ENCODE measurements around the gene ADGRA1.

DNA sequence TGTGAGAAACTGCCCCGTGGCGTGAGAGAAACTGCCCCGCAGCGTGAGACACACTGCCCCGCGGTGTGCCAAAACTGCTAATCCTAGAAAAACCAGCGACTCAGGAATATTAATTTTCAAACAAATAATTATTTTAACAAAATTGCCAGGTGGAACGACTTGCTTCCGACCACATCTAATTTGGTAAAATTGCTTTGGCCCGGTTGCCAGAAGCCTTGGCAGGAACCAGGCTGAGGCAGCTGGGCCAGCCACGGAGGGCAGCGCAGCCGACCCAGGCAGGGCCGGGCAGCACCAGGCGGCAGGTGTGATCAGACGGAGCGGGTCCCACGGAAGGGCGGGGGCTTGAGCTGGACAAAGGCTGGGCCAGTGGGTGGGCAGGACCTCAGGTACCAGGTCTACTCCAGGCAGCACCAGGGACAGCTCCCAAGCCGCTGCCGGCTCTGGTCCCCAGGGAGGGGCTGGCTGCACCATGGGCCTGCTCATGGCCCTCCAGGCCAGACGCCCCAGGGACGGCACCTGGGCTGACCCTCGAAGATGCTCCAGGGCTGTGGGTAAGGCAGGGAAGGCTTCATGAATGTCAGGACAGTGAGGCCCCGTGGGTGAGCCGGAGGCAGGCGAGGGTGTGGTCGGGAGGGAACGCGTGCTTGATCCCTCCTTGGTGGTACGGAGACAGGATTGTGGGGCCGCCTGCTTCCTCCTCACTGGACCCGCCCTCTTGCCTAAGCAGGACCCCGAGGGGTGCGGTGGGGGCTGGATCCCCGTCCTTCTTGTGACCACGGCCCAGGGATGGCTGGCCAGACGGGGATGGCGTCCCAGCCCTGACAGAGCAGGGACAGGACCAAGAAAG, 7.7 kb upstream of the ADGRA1 start:
- TF ChIP-seq, protein P1, sequence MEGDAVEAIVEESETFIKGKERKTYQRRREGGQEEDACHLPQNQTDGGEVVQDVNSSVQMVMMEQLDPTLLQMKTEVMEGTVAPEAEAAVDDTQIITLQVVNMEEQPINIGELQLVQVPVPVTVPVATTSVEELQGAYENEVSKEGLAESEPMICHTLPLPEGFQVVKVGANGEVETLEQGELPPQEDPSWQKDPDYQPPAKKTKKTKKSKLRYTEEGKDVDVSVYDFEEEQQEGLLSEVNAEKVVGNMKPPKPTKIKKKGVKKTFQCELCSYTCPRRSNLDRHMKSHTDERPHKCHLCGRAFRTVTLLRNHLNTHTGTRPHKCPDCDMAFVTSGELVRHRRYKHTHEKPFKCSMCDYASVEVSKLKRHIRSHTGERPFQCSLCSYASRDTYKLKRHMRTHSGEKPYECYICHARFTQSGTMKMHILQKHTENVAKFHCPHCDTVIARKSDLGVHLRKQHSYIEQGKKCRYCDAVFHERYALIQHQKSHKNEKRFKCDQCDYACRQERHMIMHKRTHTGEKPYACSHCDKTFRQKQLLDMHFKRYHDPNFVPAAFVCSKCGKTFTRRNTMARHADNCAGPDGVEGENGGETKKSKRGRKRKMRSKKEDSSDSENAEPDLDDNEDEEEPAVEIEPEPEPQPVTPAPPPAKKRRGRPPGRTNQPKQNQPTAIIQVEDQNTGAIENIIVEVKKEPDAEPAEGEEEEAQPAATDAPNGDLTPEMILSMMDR (IDR thresholded peaks at IDR 0.05) = no peak
- TF ChIP-seq POLR2A (IDR thresholded peaks at IDR 0.05) (no peak), POLR2AphosphoS5 (IDR thresholded peaks at IDR 0.05) (no peak), EP300 (IDR thresholded peaks at IDR 0.05) (no peak)
